Measurements from ENCODE around the gene FAM76B.
"Not testable (repeated sequence)": the region's sequence is repeated elsewhere in the genome, so short reads cannot be mapped to it uniquely, and the experiment has no call there.

FAM76B gene

DNA sequence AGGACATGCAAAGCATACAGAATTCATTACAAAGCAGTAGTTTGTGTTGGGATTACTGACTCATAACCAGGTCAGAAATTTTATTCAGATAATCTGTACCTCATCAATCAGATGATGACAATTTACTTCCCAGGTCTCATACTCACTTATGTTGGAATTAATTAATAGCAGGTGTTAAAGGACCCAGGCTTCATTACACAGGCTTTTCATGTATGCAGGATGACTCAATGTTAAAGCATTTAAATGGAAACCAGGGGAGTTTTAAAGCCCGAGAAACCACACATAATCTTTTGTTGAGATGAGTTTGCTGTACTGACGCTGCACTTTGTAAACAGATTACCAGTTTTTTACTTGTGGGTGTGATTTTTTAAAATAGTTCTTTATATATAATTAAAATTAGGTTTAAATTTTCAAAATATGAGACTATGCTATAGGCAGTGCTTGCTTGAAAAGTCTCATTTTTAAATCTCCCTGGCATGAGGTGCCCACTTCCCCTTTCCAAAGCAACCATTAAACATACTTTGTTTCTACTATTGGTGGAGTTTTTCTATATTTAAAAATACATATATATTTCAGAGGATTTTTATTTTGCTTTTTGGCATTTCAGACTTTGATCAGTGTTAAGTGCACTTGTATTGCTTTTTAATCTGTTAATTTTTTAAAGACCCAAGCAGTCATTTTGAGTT, 41.8 kb upstream of the FAM76B start:
- Mint-ChIP-seq H3K4me3 (no peak overlapping the region), H3K4me1 (no peaks in the 10 kb centered on the region), H3K36me3 (ENCODE audit: low read depth) (peaks cover 53% of the 10 kb centered on the region), H3K27me3 (ENCODE audit: low read depth, poor library complexity) (no peaks in the 10 kb centered on the region), H3K9me3 (no peaks in the 10 kb centered on the region), H3K27ac (no peak overlapping the region)
- TF ChIP-seq, protein P1, sequence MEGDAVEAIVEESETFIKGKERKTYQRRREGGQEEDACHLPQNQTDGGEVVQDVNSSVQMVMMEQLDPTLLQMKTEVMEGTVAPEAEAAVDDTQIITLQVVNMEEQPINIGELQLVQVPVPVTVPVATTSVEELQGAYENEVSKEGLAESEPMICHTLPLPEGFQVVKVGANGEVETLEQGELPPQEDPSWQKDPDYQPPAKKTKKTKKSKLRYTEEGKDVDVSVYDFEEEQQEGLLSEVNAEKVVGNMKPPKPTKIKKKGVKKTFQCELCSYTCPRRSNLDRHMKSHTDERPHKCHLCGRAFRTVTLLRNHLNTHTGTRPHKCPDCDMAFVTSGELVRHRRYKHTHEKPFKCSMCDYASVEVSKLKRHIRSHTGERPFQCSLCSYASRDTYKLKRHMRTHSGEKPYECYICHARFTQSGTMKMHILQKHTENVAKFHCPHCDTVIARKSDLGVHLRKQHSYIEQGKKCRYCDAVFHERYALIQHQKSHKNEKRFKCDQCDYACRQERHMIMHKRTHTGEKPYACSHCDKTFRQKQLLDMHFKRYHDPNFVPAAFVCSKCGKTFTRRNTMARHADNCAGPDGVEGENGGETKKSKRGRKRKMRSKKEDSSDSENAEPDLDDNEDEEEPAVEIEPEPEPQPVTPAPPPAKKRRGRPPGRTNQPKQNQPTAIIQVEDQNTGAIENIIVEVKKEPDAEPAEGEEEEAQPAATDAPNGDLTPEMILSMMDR (IDR thresholded peaks at IDR 0.05): no peak
- no peak for DNase-seq

DNA sequence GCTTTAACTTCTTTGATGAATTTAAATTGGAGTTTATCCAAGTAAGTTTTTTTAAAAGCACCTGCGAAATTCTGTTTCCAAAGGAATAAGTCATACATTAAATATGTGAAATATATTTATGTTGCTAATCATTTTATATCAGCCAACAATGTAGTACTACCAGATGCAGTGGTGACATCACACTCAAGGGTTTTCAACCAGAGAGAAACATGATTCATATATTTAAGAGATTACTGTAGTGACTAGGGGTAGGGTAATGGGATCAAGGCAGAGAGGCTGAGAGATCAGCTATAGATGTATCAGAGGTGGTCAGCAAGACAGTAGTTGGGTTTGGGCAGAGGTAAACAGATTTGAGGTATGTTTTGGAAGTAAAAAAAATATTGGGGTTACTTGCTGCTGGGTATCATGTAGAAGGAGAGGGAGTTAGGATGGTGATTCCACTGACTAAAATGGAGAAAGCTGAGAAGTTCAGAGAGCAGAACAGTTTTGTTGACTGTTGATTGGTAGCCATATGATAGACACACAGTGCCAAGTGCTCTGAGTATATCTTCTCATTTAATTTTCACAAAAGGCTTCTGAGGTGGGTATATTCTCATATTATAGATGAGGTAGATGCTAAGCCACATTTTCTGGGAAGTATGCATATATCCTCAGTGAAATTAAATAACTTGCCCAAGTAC, 40.1 kb upstream of the FAM76B start:
- DNase-seq: no peak
- Mint-ChIP-seq H3K4me3 (no peak overlapping the region), H3K9me3 (no peaks in the 10 kb centered on the region), H3K4me1 (no peaks in the 10 kb centered on the region), H3K36me3 (ENCODE audit: low read depth) (peaks cover 67% of the 10 kb centered on the region), H3K27ac (no peak overlapping the region), H3K27me3 (ENCODE audit: low read depth, poor library complexity) (no peaks in the 10 kb centered on the region)
- TF ChIP-seq, protein P1 (IDR thresholded peaks at IDR 0.05): no peak

DNA sequence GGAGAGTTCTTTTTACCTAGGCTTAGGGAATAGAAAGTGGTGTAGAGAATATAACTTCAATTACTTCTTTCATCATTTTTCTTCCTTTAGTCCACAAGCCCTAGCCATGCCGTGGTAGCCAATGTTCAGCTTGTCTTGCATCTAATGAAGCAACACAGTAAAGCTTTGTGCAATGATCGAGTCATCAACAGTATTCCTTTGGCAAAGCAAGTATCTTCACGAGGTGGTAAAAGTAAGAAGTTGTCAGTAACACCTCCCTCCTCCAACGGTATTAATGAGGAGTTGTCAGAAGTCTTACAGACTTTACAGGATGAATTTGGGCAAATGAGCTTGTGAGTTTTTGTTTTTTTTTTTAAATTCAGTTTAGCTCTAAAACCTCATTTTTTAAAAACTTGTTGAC, 38.1 kb upstream of the FAM76B start:
- TF ChIP-seq, protein P1 (IDR thresholded peaks at IDR 0.05): no peak
- no peak overlapping the region for H3K4me3 Mint-ChIP-seq
- DNase-seq: no peak
- H3K27me3 Mint-ChIP-seq (ENCODE audit: low read depth, poor library complexity): no peaks in the 10 kb centered on the region
- no peaks in the 10 kb centered on the region for H3K4me1 Mint-ChIP-seq
- no peak overlapping the region for H3K27ac Mint-ChIP-seq
- no peaks in the 10 kb centered on the region for H3K9me3 Mint-ChIP-seq
- peaks cover 77% of the 10 kb centered on the region for H3K36me3 Mint-ChIP-seq (ENCODE audit: low read depth)

DNA sequence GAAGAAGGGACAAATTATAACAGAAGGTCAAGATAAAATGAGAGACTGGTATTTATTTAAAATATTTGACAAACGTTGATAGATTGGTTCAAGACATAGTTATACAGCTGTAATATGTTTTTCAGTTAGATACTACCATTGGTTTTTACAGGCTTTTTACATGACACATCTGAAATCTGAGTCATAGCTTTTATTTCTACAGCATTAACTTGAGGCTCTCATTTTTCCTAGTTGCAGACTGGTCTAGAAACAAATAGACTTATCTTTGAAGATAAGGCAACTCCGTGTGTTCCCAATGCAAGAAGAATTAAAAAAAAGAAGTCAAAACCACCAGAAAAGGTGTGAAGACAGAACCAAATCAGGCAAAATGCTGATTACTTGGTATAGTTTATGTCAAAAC, 32.1 kb upstream of the FAM76B start:
- Mint-ChIP-seq H3K36me3 (ENCODE audit: low read depth) (peaks cover 81% of the 10 kb centered on the region), H3K4me1 (no peaks in the 10 kb centered on the region), H3K4me3 (no peak overlapping the region), H3K27me3 (ENCODE audit: low read depth, poor library complexity) (no peaks in the 10 kb centered on the region), H3K27ac (peak overlapping the region; percentile 65), H3K9me3 (no peaks in the 10 kb centered on the region)
- TF ChIP-seq, protein P1 (IDR thresholded peaks at IDR 0.05): no peak
- no peak for DNase-seq

DNA sequence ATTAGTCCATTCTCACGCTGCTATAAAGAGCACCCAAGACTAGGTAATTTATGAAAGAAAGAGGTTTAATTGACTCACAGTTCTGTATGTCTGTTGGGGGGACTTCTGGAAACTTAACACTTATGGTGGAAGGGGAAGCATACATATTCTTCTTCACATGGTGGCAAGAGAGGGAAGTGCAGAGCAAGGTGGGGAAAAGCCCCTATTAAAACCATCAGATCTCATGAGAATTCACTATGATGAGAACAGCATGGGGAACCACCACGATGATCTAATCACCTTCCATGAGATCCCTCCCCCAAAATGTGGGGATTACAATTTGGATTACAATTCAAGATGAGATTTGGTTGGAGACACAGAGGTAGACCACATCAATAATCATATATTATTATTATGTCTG, 26.5 kb upstream of the FAM76B start:
- Mint-ChIP-seq H3K36me3 (ENCODE audit: low read depth) (peaks cover 84% of the 10 kb centered on the region), H3K27ac (no peak overlapping the region), H3K4me1 (no peaks in the 10 kb centered on the region), H3K9me3 (peaks cover under 1% of the 10 kb centered on the region), H3K27me3 (ENCODE audit: low read depth, poor library complexity) (no peaks in the 10 kb centered on the region), H3K4me3 (no peak overlapping the region)
- no peak for DNase-seq
- TF ChIP-seq, protein P1 (IDR thresholded peaks at IDR 0.05): no peak

DNA sequence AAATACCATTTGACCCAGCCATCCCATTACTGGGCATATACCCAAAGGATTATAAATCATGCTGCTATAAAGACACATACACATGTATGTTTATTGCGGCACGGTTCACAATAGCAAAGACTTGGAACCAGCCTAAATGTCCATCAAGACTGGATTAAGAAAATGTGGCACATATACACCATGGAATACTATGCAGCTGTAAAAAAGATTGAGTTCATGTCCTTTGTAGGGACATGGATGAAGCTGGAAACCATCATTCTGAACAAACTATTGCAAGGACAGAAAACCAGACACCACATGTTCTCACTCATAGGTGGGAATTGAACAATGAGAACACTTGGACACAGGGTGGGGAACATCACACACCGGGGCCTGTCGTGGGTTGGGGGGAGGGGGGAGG, 21.5 kb upstream of the FAM76B start:
- not testable (repeated sequence) for H3K27ac Mint-ChIP-seq; H3K4me1 Mint-ChIP-seq; DNase-seq; H3K4me3 Mint-ChIP-seq; H3K27me3 Mint-ChIP-seq (ENCODE audit: low read depth, poor library complexity)
- H3K36me3 Mint-ChIP-seq (ENCODE audit: low read depth): peaks cover 92% of the 10 kb centered on the region
- H3K9me3 Mint-ChIP-seq: peaks cover 51% of the 10 kb centered on the region

DNA sequence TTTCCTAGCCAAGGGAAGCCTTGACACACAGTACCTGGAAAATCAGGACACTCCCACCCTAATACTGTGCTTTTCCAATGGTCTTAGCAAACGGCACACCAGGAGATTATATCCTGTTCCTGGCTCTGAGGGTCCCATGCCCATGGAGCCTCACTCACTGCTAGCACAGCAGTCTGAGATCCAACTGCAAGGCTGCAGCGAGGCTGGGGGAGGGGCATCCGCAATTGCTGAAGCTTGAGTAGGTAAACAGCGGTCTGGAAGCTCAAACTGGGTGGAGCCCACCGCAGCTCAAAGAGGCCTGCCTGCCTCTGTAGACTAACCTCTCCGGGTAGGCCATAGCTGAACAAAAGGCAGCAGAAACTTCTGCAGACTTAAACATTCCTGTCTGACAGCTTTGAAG, 16.9 kb upstream of the FAM76B start:
- H3K27me3 Mint-ChIP-seq (ENCODE audit: low read depth, poor library complexity); H3K4me3 Mint-ChIP-seq; H3K4me1 Mint-ChIP-seq; H3K27ac Mint-ChIP-seq; DNase-seq: not testable (repeated sequence)
- peaks cover 100% of the 10 kb centered on the region for H3K36me3 Mint-ChIP-seq (ENCODE audit: low read depth)
- peaks cover 81% of the 10 kb centered on the region for H3K9me3 Mint-ChIP-seq

Measured in nephron progenitor cell (in vitro differentiated cells).